ENCODE results near the gene MRTFA.
"Not testable (repeated sequence)": the region's sequence is repeated elsewhere in the genome, so short reads cannot be mapped to it uniquely, and the experiment has no call there.

Gene MRTFA

DNA sequence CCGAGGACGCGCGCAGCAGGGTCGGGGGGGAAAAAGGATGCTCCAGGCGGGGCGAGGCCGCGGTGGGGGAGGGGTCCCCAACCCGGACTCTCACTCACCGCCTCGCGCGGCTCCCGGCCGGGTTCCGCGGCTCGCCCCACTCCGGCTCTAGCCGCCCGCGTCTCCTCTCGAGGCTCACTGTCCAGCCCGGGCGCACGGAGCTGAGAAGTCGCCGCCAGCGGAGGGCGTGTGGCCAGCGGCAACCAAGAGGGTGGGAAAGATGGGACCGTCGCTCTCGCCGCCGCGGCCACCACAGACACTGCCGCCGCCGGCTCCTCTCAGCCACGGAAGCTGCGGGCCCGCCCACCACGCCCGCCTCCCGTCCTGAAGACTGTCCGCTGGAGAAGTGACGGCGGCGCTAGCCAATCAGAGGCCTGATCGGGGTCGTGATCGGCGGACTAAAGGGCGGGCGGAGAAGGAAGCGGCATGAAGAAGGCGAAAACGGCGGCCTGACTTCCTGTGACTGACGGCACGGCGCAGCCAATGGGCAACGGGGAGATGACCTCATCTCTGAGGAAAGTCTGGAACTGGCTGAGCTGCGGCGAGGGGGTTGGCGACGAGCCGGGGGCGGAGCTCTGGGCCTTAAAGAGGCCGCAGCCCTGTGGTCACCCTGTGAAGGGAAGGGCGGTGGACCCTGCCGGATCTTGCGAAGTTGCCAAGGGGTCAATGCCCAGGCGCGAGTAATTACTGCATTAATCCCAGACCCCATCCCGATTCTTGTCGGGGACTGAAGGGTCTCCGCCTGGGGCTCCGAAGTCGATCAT, at the start of gene MRTFA:
MRTFA (minus strand) TSS at position 340 of the 803 bp plus-strand sequence.
- peak; percentile 99 for DNase-seq

- no peak for DNase-seq
These were observed 48.9 kb upstream of the MRTFA start for GRCh38 chr22:40685406-40685805.

GRCh38 chr22:40684728-40685127, 48.2 kb upstream of the MRTFA start:
- DNase-seq: no peak

GRCh38 chr22:40681451-40681850, 44.9 kb upstream of the MRTFA start:
- DNase-seq: no peak

DNA sequence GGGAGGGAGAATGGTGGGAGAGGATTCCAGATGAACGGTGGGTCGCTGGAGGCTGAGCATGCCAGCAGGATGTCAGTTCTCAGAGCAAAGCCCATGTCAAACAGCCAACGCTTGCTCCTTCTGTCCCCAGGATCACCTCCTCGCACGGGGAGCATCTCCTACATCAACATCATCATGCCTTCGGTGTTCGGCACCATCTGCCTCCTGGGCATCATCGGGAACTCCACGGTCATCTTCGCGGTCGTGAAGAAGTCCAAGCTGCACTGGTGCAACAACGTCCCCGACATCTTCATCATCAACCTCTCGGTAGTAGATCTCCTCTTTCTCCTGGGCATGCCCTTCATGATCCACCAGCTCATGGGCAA, 44.3 kb upstream of the MRTFA start:
- no peak for DNase-seq

- DNase-seq: no peak
These were observed 43.7 kb upstream of the MRTFA start for GRCh38 chr22:40679964-40680818.

GRCh38 chr22:40679249-40679963, 42.9 kb upstream of the MRTFA start, which contains the start of gene MCHR1:
Gene MCHR1, plus strand, starts transcription at chr22:40679484. Its CDS starts 169 bp downstream, at chr22:40679653.
- no peak for DNase-seq

- no peak for DNase-seq
These were observed 42.2 kb upstream of the MRTFA start for GRCh38 chr22:40678493-40679248.

GRCh38 chr22:40676644-40677043, 40.1 kb upstream of the MRTFA start:
- DNase-seq: no peak

DNA sequence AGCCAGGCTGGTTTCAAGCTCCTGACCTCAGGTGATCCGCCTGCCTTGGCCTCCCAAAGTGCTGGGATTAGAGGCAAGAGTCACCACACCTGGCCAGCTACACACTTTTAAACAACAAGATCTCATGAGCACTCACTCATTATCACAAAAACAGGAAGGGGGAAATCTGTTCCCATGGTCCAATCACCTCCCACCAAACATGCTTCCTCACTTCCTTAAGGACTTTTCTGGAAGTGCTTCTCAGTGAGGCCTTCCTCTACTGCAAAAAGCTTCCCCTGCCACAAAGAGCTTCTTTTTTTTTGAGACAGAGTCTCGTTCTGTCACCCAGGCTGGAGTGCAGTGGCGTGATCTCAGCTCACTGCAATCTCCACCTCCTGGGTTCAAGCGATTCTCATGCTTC, 39.6 kb upstream of the MRTFA start:
- DNase-seq: not testable (repeated sequence)

GRCh38 chr22:40674274-40674673, 37.8 kb upstream of the MRTFA start:
- DNase-seq: no peak

DNA sequence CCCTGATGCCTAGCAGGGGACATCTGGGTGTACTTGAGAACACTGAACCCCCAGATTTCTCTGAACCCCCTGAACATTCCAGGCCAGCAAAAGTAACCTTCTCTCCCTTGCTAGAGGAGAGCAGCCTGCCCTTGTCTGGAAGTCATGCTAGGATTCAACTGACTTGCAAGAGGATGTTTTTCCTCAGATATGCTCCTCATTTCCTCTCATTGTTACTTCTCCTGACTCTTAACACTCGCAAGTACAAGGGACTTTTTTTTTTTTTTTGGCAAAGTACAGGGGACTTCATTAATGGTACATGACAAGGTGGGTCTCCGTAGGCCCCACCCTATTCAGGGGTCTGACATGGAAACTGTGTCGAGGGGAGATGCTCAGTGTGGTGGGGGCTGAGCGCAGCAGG, 36.5 kb upstream of the MRTFA start:
- DNase-seq: no peak

GRCh38 chr22:40671796-40672360, 35.4 kb upstream of the MRTFA start:
- no peak for DNase-seq

GRCh38 chr22:40671369-40671768, 34.9 kb upstream of the MRTFA start:
- no peak for DNase-seq

- no peak for DNase-seq
These were observed 33.5 kb upstream of the MRTFA start for GRCh38 chr22:40670058-40670457.

DNA sequence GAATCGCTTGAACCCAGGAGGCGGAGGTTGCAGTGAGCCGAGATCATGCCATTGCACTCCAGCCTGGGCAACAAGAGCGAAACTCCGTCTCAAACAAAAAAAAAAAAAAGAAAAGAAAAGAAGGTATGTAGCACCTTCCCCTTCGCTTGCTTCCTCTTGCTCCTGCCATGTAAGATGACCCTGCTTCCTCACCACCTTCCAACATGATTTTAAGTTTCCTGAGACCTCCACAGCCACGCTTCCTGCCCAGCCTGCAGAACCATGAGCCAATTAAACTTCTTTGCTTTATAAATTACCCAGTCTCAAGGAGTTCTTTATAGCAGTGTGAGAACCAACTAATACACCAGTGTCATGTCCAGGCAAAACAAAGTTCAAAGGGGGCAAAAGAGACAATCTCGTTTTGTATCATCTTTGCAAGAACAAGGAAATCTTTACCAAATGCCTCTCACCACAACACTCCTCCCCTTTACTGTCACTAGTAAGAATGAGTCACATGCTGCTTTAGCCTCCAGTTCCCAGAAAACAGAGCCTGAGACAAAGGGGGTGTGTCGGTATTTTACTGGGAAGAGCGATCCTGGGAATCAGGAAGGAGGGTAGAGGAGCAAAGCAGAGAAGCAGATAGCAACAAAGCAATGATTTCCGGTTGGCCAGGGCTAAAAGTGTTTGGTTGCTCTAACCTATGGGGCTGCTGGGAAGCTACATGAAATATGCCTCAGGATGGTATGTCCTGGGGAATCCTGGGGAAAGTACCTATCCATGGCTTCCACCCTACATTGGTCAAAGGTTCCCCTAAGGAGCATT, 32.3 kb upstream of the MRTFA start:
- no peak for DNase-seq

DNA sequence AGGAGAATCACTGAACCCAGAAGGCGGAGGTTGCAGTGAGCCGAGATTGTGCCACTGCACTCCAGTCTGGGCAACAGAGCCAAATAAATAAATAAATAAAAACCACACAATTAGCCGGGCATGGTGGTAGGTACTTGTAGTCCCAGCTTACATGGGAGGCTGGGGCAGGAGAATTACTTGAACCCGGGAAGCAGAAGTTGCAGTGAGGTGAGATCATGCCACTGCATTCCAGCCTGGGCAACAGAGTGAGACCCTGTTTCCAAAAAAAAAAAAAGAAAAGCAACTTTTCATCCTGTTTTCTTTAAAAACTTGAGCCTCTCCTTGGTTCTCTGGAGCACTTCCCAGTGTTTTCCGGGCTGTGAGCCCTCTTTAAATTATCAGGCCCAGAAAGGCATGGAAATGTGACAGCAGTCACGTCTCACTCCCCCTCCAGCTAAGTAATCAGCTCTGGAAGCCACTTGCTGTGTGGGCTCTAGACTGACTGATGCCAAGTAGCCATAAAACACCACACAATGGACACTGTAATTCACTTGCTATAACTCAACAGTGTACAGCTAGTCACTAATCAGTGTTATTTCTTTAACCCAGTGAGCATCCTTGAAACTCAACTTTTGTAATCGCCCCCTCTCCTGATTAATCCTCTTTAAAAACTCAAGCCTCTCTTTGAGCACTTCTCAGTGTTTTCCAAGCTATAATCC, 29.8 kb upstream of the MRTFA start:
- DNase-seq: no peak

DNA sequence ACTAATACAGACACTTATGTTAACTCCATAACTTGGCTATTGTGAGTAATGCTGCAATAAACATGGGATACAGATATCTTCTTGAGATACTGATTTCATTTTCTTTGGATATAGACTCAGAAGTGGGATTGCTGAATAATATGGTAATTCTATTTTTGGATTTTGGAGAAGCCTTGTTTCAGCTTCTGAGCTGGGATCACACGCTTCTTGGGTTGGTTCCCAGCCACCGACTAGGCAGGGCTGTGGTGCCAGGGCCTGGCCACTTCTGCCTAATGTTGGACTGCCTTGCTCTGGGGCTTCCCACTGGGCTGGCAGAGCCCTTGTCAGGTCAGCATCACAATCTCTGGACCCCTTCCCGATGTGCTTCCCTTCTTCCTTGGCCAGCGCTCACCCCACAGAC, 28.8 kb upstream of the MRTFA start:
- no peak for DNase-seq

GRCh38 chr22:40661671-40662070, 25.2 kb upstream of the MRTFA start:
- no peak for DNase-seq

GRCh38 chr22:40660730-40661129, 24.2 kb upstream of the MRTFA start:
- DNase-seq: no peak

DNA sequence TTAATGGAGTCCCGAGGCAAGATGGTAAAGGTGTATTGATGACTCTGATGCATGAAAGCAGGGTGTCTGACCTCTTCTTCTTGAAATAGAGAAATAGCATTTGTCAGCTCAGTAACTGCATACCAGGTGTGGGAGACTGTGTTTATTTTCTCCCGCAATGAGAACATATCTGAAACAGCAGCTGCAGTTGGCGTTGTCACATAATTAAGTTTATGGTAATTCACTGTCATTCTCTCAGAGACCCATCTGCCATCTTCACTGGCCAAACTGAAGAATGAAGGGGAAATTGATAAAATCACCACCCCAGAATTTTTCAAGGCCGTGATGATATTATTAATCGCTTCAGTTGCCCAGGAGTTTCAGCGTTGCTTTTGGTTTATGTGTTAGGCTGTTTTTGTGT, 22.6 kb upstream of the MRTFA start:
- DNase-seq: no peak

Data from activated effector memory CD4-positive, alpha-beta T cell treated with Interleukin-2 at 50 U/mL for 16 hours (primary cell).